Neural cell (in vitro differentiated cells): ENCODE measurements around the gene NTHL1. TPM values are rescaled to one million over a fixed set of nuclear protein-coding genes. Genes with fewer than 3 reads are reported as not detected.

Experiments used
- H2AFZ ChIP-seq: fragments of 200-600, 300-800 bp; sonication (generic), shearing (Covaris generic); 2 replicates; pipeline ENCODE4 v1.6.0; 2014; ENCODE audit warnings: low read depth, mild to moderate bottlenecking, antibody characterized with exemption, low read length, moderate library complexity
- H3F3A ChIP-seq: fragments of 200-600 bp; shearing (Covaris generic); 2 replicates; pipeline ENCODE4 v1.6.1; 2016; ENCODE audit warnings: mild to moderate bottlenecking, moderate library complexity, mixed read lengths, antibody characterized with exemption, low read length; ENCODE audit not compliant: insufficient read depth, poor library complexity, severe bottlenecking
- H3K27ac ChIP-seq: fragments of 200-600, 300-800 bp; sonication (generic), shearing (Covaris generic); 2 replicates; pipeline ENCODE4 v1.5.1; 2014; ENCODE audit warnings: mild to moderate bottlenecking, low read length, moderate library complexity
- H3K27me3 ChIP-seq: fragments of 300-800, 200-600 bp; sonication (generic), shearing (Covaris generic); 2 replicates; pipeline ENCODE4 v1.6.0; 2014; ENCODE audit warnings: mild to moderate bottlenecking, low read depth, low read length, moderate library complexity; ENCODE audit not compliant: insufficient read depth
- H3K36me3 ChIP-seq: fragments of 300-800, 200-600 bp; sonication (generic), shearing (Covaris generic); 2 replicates; pipeline ENCODE4 v1.5.1; 2014; ENCODE audit warnings: mild to moderate bottlenecking, antibody characterized with exemption, low read length, moderate library complexity; ENCODE audit not compliant: insufficient read depth
- H3K4me2 ChIP-seq: fragments of 300-800, 200-600 bp; sonication (generic), shearing (Covaris generic); 2 replicates; pipeline ENCODE4 v1.6.0; 2014; ENCODE audit warnings: mild to moderate bottlenecking, low read length
- H3K4me3 ChIP-seq: fragments of 300-800, 200-600 bp; sonication (generic), shearing (Covaris generic); 2 replicates; pipeline ENCODE4 v1.5.1; 2014; ENCODE audit warnings: mild to moderate bottlenecking, low read length, moderate library complexity
- H3K79me2 ChIP-seq: fragments of 200-600 bp; shearing (Covaris generic); replicated peaks from 2 replicates; pipeline ENCODE4 v1.6.0; 2014; ENCODE audit warnings: mild to moderate bottlenecking, low read length, moderate library complexity; ENCODE audit not compliant: insufficient read depth
- H3K9ac ChIP-seq: fragments of 300-800, 200-600 bp; sonication (generic), shearing (Covaris generic); 2 replicates; pipeline ENCODE4 v1.6.1; 2016; ENCODE audit warnings: mild to moderate bottlenecking, low read length, mixed read lengths
- H3K9me2 ChIP-seq: fragments of 200-600 bp; shearing (Covaris generic); 2 replicates; pipeline ENCODE4 v1.6.1; 2016; ENCODE audit warnings: mild to moderate bottlenecking, low read length, mixed read lengths; ENCODE audit not compliant: insufficient read depth
- H3K9me3 ChIP-seq: fragments of 200-600, 300-800 bp; sonication (generic), shearing (Covaris generic); 2 replicates; pipeline ENCODE4 v1.6.1; 2016; ENCODE audit warnings: mild to moderate bottlenecking, mixed run types, low read length, moderate library complexity, mixed read lengths
- H4K20me1 ChIP-seq: fragments of 200-600 bp; shearing (Covaris generic); 2 replicates; pipeline ENCODE4 v1.6.1; 2016; ENCODE audit warnings: mild to moderate bottlenecking, mixed run types; ENCODE audit not compliant: insufficient read depth
- CTCF ChIP-seq: fragments of 450-650 bp; IDR thresholded peaks from 2 replicates; pipeline ENCODE4 v1.5.1; 2014; ENCODE audit warnings: antibody characterized with exemption, mild to moderate bottlenecking, moderate library complexity; ENCODE audit not compliant: poor library complexity, severe bottlenecking
- EP300 ChIP-seq: fragments of 450-650 bp; conservative IDR thresholded peaks from 2 replicates; pipeline ENCODE4 v1.6.1; 2014; ENCODE audit warnings: antibody characterized with exemption, mild to moderate bottlenecking, moderate library complexity; ENCODE audit not compliant: poor library complexity, severe bottlenecking
- EZH2 ChIP-seq: fragments of 200-600, 300-800 bp; shearing (Covaris generic), sonication (generic); IDR thresholded peaks from 2 replicates; pipeline ENCODE4 v1.6.1; 2014; ENCODE audit warnings: antibody characterized with exemption, low read length, borderline replicate concordance, mild to moderate bottlenecking; ENCODE audit not compliant: insufficient read depth, poor library complexity, severe bottlenecking
- MXI1 ChIP-seq: fragments of 450-650 bp; conservative IDR thresholded peaks from 2 replicates; pipeline ENCODE4 v1.6.1; 2014; ENCODE audit warnings: antibody characterized with exemption, mild to moderate bottlenecking; ENCODE audit not compliant: poor library complexity, severe bottlenecking
- POLR2AphosphoS5 ChIP-seq: IDR thresholded peaks from 2 replicates; pipeline ENCODE4 v1.6.1; 2012
- RAD21 ChIP-seq: fragments of 450-650 bp; conservative IDR thresholded peaks from 2 replicates; pipeline ENCODE4 v1.6.1; 2014; ENCODE audit warnings: antibody characterized with exemption, mild to moderate bottlenecking, moderate library complexity
- REST ChIP-seq: IDR thresholded peaks from 2 replicates; pipeline ENCODE4 v1.6.1; 2012; ENCODE audit warnings: borderline replicate concordance
- SMC3 ChIP-seq: fragments of 450-650 bp; conservative IDR thresholded peaks from 2 replicates; pipeline ENCODE4 v1.6.1; 2014; ENCODE audit warnings: antibody characterized with exemption, mild to moderate bottlenecking, moderate library complexity; ENCODE audit not compliant: poor library complexity
- TAF1 ChIP-seq: IDR thresholded peaks from 2 replicates; pipeline ENCODE4 v1.6.1; 2012; ENCODE audit warnings: low read depth
- polyA plus RNA-seq: library from polyadenylated mRNA; depleted of rRNA; stranded (reverse); fragments of >200 nt; gene quantifications from 2 replicates; pipeline ENCODE4 v1.2.3, GENCODE V29; 2014

The NTHL1 gene
- polyA plus RNA-seq, 1 donor from 2014 or later = 43.1 TPM

- Histone ChIP-seq H4K20me1 (no peaks in the 10 kb centered on the region), H3K9me3 (no peaks in the 10 kb centered on the region), H3K4me2 (no peak overlapping the region), H3K9ac (no peak overlapping the region), H3K79me2 (no peaks in the 10 kb centered on the region), H3K36me3 (no peaks in the 10 kb centered on the region), H3F3A (no peaks in the 10 kb centered on the region), H2AFZ (no peak overlapping the region), H3K9me2 (no peaks in the 10 kb centered on the region), H3K27me3 (no peaks in the 10 kb centered on the region), H3K27ac (no peak overlapping the region), H3K4me3 (no peak overlapping the region)
- TF ChIP-seq POLR2AphosphoS5 (no peak), SMC3 (no peak), MXI1 (no peak), RAD21 (no peak), EZH2 (no peak), EP300 (no peak), CTCF (no peak)
These were observed 38.6 kb upstream of the NTHL1 start for GRCh38 chr16:2086106-2086742.

- Histone ChIP-seq H4K20me1 (no peaks in the 10 kb centered on the region), H2AFZ (no peak overlapping the region), H3K27me3 (no peaks in the 10 kb centered on the region), H3F3A (no peaks in the 10 kb centered on the region), H3K27ac (no peak overlapping the region), H3K36me3 (no peaks in the 10 kb centered on the region), H3K9me3 (no peaks in the 10 kb centered on the region), H3K9me2 (no peaks in the 10 kb centered on the region), H3K4me3 (no peak overlapping the region), H3K79me2 (no peaks in the 10 kb centered on the region), H3K4me2 (no peak overlapping the region), H3K9ac (no peak overlapping the region)
- TF ChIP-seq MXI1 = no peak
- no peak for TF ChIP-seq CTCF
- TF ChIP-seq POLR2AphosphoS5 = no peak
- TF ChIP-seq EZH2 = no peak
- TF ChIP-seq RAD21 = no peak
- no peak for TF ChIP-seq REST
- no peak for TF ChIP-seq TAF1
- TF ChIP-seq EP300 = no peak
- TF ChIP-seq SMC3 = no peak
These were observed 38.0 kb upstream of the NTHL1 start for GRCh38 chr16:2085669-2086068.
